Measurements from ENCODE around the gene NR5A2. TPM values are rescaled to one million over a fixed set of nuclear protein-coding genes. Genes with fewer than 3 reads are reported as not detected.
"Not testable (repeated sequence)": the region's sequence is repeated elsewhere in the genome, so short reads cannot be mapped to it uniquely, and the experiment has no call there.

NR5A2 gene
- total RNA-seq, 1 donor from 2014 or later = not detected

DNA sequence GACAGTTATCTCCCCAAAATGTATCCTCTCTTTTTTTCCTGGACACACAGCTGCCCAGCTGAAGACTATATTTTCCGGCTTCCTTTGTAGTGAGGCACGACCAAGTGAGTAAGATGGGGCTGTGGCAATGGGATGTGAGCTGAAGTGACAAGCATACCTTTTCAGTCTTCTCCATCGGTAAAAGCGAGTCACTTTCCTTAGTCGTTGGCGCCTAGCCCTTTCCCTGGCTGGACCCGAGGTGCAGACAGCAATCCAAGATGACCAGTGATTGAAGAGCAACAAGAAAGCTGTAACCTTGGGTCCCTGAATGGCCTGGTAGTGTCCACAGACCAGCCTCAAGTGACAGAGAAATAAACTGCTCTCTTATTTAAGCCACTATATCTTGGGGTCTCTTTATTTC is 155.2 kb downstream of the NR5A2 start:
- TF ChIP-seq, protein P1, sequence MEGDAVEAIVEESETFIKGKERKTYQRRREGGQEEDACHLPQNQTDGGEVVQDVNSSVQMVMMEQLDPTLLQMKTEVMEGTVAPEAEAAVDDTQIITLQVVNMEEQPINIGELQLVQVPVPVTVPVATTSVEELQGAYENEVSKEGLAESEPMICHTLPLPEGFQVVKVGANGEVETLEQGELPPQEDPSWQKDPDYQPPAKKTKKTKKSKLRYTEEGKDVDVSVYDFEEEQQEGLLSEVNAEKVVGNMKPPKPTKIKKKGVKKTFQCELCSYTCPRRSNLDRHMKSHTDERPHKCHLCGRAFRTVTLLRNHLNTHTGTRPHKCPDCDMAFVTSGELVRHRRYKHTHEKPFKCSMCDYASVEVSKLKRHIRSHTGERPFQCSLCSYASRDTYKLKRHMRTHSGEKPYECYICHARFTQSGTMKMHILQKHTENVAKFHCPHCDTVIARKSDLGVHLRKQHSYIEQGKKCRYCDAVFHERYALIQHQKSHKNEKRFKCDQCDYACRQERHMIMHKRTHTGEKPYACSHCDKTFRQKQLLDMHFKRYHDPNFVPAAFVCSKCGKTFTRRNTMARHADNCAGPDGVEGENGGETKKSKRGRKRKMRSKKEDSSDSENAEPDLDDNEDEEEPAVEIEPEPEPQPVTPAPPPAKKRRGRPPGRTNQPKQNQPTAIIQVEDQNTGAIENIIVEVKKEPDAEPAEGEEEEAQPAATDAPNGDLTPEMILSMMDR (conservative IDR thresholded peaks at IDR 0.05; ENCODE audit: low read depth, low read length) = no peak
- no peak overlapping the region for H3K4me3 ChIP-seq (ENCODE audit: low read depth, low read length)
- DNase-seq (ENCODE audit: low read depth) = no peak

- no peak overlapping the region for H3K4me3 ChIP-seq (ENCODE audit: low read depth, low read length)
- DNase-seq (ENCODE audit: low read depth) = no peak
- TF ChIP-seq, protein P1 (conservative IDR thresholded peaks at IDR 0.05; ENCODE audit: low read depth, low read length) = no peak
Measured at GRCh38 chr1:200183637-200184036, 156.1 kb downstream of the NR5A2 start.

DNA sequence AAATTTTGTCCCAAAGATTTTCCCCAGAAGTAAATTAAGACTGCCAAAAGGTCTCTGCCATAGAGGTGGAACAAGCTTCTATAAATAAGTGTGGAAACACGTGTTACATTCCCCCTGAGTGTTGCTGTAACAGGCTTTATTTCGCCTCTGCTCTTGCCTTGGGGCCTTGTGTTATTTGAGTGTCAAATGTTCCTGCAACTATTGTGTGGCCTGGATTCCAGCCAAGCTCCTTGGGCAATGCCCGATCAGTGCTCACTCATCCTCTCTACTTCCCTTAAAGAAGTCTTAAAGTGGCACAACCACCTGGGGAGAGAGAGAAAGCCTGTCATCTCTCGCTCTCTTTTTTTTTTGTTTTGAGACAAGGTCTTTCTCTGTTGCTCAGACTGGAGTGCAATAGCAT is 156.7 kb downstream of the NR5A2 start:
- no peak overlapping the region for H3K4me3 ChIP-seq (ENCODE audit: low read depth, low read length)
- peak; percentile 84 for DNase-seq (ENCODE audit: low read depth)
- TF ChIP-seq, protein P1 (conservative IDR thresholded peaks at IDR 0.05; ENCODE audit: low read depth, low read length) = no peak

- H3K4me3 ChIP-seq (ENCODE audit: low read depth, low read length) = not testable (repeated sequence)
Measured at GRCh38 chr1:200185191-200185590, 157.7 kb downstream of the NR5A2 start.

GRCh38 chr1:200187332-200187731 is 159.8 kb downstream of the NR5A2 start:
- not testable (repeated sequence) for H3K4me3 ChIP-seq (ENCODE audit: low read depth, low read length); DNase-seq (ENCODE audit: low read depth)

More at GRCh38 chr1:200185191-200185590, 157.7 kb downstream of the NR5A2 start:
- DNase-seq (ENCODE audit: low read depth) = not testable (repeated sequence)

- TF ChIP-seq, protein P1 (conservative IDR thresholded peaks at IDR 0.05; ENCODE audit: low read depth, low read length) = no peak
- no peak for DNase-seq (ENCODE audit: low read depth)
- no peak overlapping the region for H3K4me3 ChIP-seq (ENCODE audit: low read depth, low read length)
Measured at GRCh38 chr1:200191993-200192392, 164.5 kb downstream of the NR5A2 start.

DNA sequence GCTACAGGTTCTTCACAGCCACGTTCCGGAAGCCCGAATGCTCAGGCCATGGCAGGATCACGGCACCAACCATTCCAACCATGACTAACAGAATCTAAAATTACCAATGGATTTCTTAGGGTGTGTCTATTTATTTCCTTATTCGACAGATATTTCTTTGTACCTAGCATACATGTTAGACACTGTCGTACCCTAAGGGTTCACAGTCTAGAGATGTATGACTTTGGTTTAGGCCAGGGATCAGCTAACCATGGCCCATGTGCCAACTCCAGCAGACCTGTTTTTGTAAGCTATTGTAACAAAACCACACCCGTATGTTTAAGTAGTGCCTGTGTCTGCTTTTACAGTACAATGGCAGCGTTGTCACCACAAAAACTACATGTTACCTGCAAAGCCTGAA is 167.0 kb downstream of the NR5A2 start:
- H3K4me3 ChIP-seq (ENCODE audit: low read depth, low read length) = no peak overlapping the region
- no peak for DNase-seq (ENCODE audit: low read depth)
- TF ChIP-seq, protein P1 (conservative IDR thresholded peaks at IDR 0.05; ENCODE audit: low read depth, low read length) = no peak

- DNase-seq (ENCODE audit: low read depth) = no peak
- TF ChIP-seq, protein P1 (conservative IDR thresholded peaks at IDR 0.05; ENCODE audit: low read depth, low read length) = no peak
- no peak overlapping the region for H3K4me3 ChIP-seq (ENCODE audit: low read depth, low read length)
Measured at GRCh38 chr1:200198236-200198635, 170.7 kb downstream of the NR5A2 start.
